Naive thymus-derived CD8-positive, alpha-beta T cell (primary cell): ENCODE results near the gene SLC35D2. TPM values are rescaled to one million over a fixed set of nuclear protein-coding genes. Genes with fewer than 3 reads are reported as not detected.

Experiments used
- ATAC-seq, 2 donors: fragments of 150-1000 bp; cut with Tn5 transposase in 1 of 2; sonication (Bioruptor Pico), chemical (Tn5 transposase) in 1 of 2; 1 replicate in 1 of 2; 2 replicates in 1 of 2; pipeline ENCODE4 v1.10.0; 2021; ENCODE audit warnings: mild to moderate bottlenecking in 2 of 2, moderate library complexity in 2 of 2
- POLR2A ChIA-PET: fragments of 350-600 bp; sonication (Branson Sonifier 250); formaldehyde crosslinking; loops from one replicate; lab custom pipeline; 2021; ENCODE audit warnings: antibody characterized with exemption; lab: Charles Lee
- DNase-seq, 10 donors: peaks; one replicate each; pipeline versions ENCODE4 v3.0.0 to v3.0.0-alpha.2; 2020 to 2022
- H3K27ac Mint-ChIP-seq, 10 donors: one replicate each; pipeline ENCODE4 v1.8.0; 2020 to 2022; ENCODE audit warnings: mild to moderate bottlenecking in 10 of 10, mixed read lengths in 10 of 10, moderate library complexity in 4 of 10, inconsistent platforms in 1 of 10
- H3K27me3 Mint-ChIP-seq, 5 donors: one replicate each; pipeline ENCODE4 v1.8.0; 2021 to 2022; ENCODE audit warnings: mixed read lengths in 5 of 5
- H3K36me3 Mint-ChIP-seq, 3 donors: one replicate each; pipeline ENCODE4 v1.8.0; 2020 to 2022; ENCODE audit warnings: mixed read lengths in 3 of 3, mild to moderate bottlenecking in 2 of 3, inconsistent platforms in 1 of 3
- H3K4me1 Mint-ChIP-seq, 4 donors: one replicate each; pipeline ENCODE4 v1.8.0; 2021 to 2022; ENCODE audit warnings: mixed read lengths in 4 of 4
- H3K4me3 Mint-ChIP-seq, 10 donors: one replicate each; pipeline ENCODE4 v1.8.0; 2020 to 2022; ENCODE audit warnings: mild to moderate bottlenecking in 10 of 10, mixed read lengths in 10 of 10, moderate library complexity in 6 of 10, inconsistent platforms in 1 of 10
- H3K9me3 Mint-ChIP-seq, 9 donors: one replicate each; pipeline ENCODE4 v1.8.0; 2020 to 2022; ENCODE audit warnings: mixed read lengths in 9 of 9, mild to moderate bottlenecking in 3 of 9, inconsistent platforms in 1 of 9, moderate library complexity in 1 of 9
- polyA plus RNA-seq, 3 donors: library from polyadenylated mRNA; unstranded; fragments of 300-500 nt; fragmentation: Illumina TruSeq; gene quantifications; one replicate each; pipeline ENCODE4 v1.2.3, GENCODE V29; 2021
- total RNA-seq, 8 experiments: library from RNA in 2 of 8; stranded (reverse) in 2 of 8; gene quantifications; one replicate each; pipeline ENCODE4 v1.2.3 and lab custom pipeline; 2021 to 2026

The SLC35D2 gene
- 10 to 100 TPM; 25.4 to 25.6 TPM for total RNA-seq
- polyA plus RNA-seq, result 10 to 100 TPM; 17.0 to 21.5 (median 20.0) TPM
- total RNA-seq (lab: John Stamatoyannopoulos, UW), result 1.1 to 6.9 (median 5.2) reads per million in 6 experiments

GRCh38 chr9:96383165-96383942 lies at the start of gene SLC35D2:
Gene SLC35D2, minus strand, starts transcription at chr9:96383711. Its CDS starts 77 bp downstream, at chr9:96383634.
- Mint-ChIP-seq H3K36me3 (peaks cover 0 to 12% (median 3%) of the 10 kb centered on the region in 3 donors), H3K4me3 (peak within 1 kb of the TSS; percentile 78 to 94 (median 88)), H3K9me3 (no peaks in the 10 kb centered on the region), H3K27ac (peak within 1 kb of the TSS; percentile 53 to 92 (median 88)), H3K27me3 (no peaks in the 10 kb centered on the region), H3K4me1 (peaks cover 17 to 41% (median 33%) of the 10 kb centered on the region in 4 donors)
- POLR2A ChIA-PET, result interaction anchor here (0.7 to 4.3 kb wide), 9 partner anchors 16 to 183 kb away, joined by 3 to 41 read pairs (median 5); partner anchors contain the start of genes HABP4 and ZNF367
- ATAC-seq, result peak; percentile 77 to 81
- DNase-seq, result peak in 6 of 10 donors; percentile 14 to 34 (median 20)

DNA sequence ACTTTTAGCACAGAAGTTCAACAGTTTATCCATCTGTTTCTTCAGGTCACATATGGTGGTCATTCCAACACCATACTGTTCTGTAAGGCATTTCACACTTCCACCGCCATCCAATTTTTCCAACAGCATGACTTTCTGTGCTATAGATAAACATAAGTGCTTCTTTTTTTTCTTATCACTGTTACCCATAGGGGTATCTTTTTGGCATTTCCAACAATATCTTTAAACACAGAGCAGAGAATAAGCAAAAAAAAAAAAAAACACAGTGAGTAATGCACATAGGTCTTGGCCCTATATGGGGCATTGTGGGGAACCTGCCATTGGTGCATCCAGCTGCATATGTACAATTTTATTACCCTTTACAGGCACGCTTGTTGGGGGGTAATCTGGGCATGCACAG lies 46.9 kb upstream of the SLC35D2 start:
- no peak for DNase-seq
- Mint-ChIP-seq H3K4me3 (no peak overlapping the region), H3K27ac (peak overlapping the region in 1 of 10 donors; percentile 51), H3K4me1 (peaks cover 0 to 7% (median 0%) of the 10 kb centered on the region in 4 donors), H3K36me3 (no peaks in the 10 kb centered on the region), H3K9me3 (no peaks in the 10 kb centered on the region), H3K27me3 (peaks cover 0 to 5% (median 2%) of the 10 kb centered on the region in 5 donors)
- no peak for ATAC-seq
- POLR2A ChIA-PET, result interaction anchor here (1.0 kb wide), 1 partner anchor 21 kb away, joined by 3 read pairs; no protein-coding TSS in a partner anchor

- peaks cover 0 to 9% (median 0%) of the 10 kb centered on the region in 4 donors for H3K4me1 Mint-ChIP-seq
- no peak overlapping the region for H3K27ac Mint-ChIP-seq
- POLR2A ChIA-PET, result no interaction called here
- H3K4me3 Mint-ChIP-seq, result no peak overlapping the region
- DNase-seq (no peak), ATAC-seq (no peak)
- no peaks in the 10 kb centered on the region for H3K9me3 Mint-ChIP-seq
- peaks cover 0 to 5% (median 2%) of the 10 kb centered on the region in 5 donors for H3K27me3 Mint-ChIP-seq
- H3K36me3 Mint-ChIP-seq, result no peaks in the 10 kb centered on the region
Measured at GRCh38 chr9:96429732-96430131, 46.2 kb upstream of the SLC35D2 start.

- H3K36me3 Mint-ChIP-seq, result no peaks in the 10 kb centered on the region
- H3K4me3 Mint-ChIP-seq, result peak overlapping the region in 1 of 10 donors; percentile 2
- H3K4me1 Mint-ChIP-seq, result peaks cover 0 to 15% (median under 1%) of the 10 kb centered on the region in 4 donors
- peak overlapping the region in 3 of 10 donors; percentile 5 to 24 (median 15) for H3K27ac Mint-ChIP-seq
- POLR2A ChIA-PET, result no interaction called here
- ATAC-seq, result no peak
- DNase-seq, result no peak
- H3K9me3 Mint-ChIP-seq, result no peaks in the 10 kb centered on the region
- no peaks in the 10 kb centered on the region for H3K27me3 Mint-ChIP-seq
Measured at GRCh38 chr9:96425500-96426169, 42.1 kb upstream of the SLC35D2 start.

- Mint-ChIP-seq H3K27ac (peak overlapping the region in 2 of 10 donors; percentile 31 to 43), H3K27me3 (no peaks in the 10 kb centered on the region), H3K4me3 (no peak overlapping the region), H3K9me3 (no peaks in the 10 kb centered on the region), H3K36me3 (no peaks in the 10 kb centered on the region), H3K4me1 (peaks cover 0 to 29% (median 14%) of the 10 kb centered on the region in 4 donors)
- POLR2A ChIA-PET, result no interaction called here
- DNase-seq (no peak), ATAC-seq (no peak)
Measured at GRCh38 chr9:96423985-96424336, 40.5 kb upstream of the SLC35D2 start.

DNA sequence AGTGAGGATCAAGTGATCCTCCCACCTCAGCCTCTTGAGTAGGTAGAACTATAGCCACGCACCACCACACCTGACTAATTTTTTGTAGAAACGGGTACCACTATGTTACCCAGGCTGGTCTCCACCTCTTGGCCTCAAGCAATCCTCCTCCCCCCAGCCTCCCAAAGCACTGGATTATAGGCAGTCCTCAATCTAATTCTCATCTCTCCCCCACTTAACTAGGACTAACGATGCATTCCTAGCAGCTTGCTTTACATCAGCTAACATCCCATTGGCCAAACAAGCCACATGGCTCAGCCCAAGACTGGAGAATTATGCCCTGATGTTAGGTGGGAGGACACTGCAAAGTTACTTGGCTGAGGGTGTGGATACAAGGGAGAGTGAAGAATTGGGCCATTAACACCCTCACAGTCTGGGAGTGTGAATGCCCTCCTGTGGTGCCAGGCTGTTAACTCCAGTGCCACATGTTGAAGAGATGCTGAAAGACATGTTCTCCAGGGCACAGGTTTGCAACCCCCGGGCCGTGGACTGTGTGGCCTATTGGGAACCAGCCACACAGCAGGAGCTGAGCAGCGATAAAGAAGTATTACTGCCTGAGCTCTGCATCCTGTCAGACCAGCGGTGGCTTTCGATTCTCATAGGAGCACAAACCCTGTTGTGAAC lies 39.9 kb upstream of the SLC35D2 start:
- DNase-seq (no peak), ATAC-seq (no peak)
- Mint-ChIP-seq H3K9me3 (no peaks in the 10 kb centered on the region), H3K36me3 (no peaks in the 10 kb centered on the region), H3K4me3 (no peak overlapping the region), H3K27me3 (no peaks in the 10 kb centered on the region), H3K4me1 (peaks cover 0 to 29% (median 14%) of the 10 kb centered on the region in 4 donors), H3K27ac (peak overlapping the region in 2 of 10 donors; percentile 31 to 43)
- POLR2A ChIA-PET, result no interaction called here

GRCh38 chr9:96420468-96421219 lies 37.1 kb upstream of the SLC35D2 start:
- no peak for ATAC-seq
- H3K9me3 Mint-ChIP-seq, result no peaks in the 10 kb centered on the region
- no peaks in the 10 kb centered on the region for H3K36me3 Mint-ChIP-seq
- peaks cover 0 to 2% (median 0%) of the 10 kb centered on the region in 5 donors for H3K27me3 Mint-ChIP-seq
- H3K4me1 Mint-ChIP-seq, result peaks cover 5 to 34% (median 25%) of the 10 kb centered on the region in 4 donors
- H3K4me3 Mint-ChIP-seq, result peak overlapping the region in 3 of 10 donors; percentile 66 to 88 (median 74)
- POLR2A ChIA-PET, result interaction anchor here (1.8 to 2.0 kb wide), 2 partner anchors 22 to 29 kb away, joined by 4 to 10 read pairs; partner anchors contain the start of gene HABP4
- no peak for DNase-seq
- peak overlapping the region in 8 of 10 donors; percentile 11 to 74 (median 46) for H3K27ac Mint-ChIP-seq

- POLR2A ChIA-PET, result interaction anchor here (1.9 to 2.6 kb wide), 3 partner anchors 20 to 37 kb away, joined by 15 to 36 read pairs (median 17); partner anchors contain the start of genes HABP4 and SLC35D2
- Mint-ChIP-seq H3K27me3 (peaks cover 0 to 2% (median 0%) of the 10 kb centered on the region in 5 donors), H3K27ac (peak overlapping the region; percentile 2 to 86 (median 50)), H3K4me1 (peaks cover 5 to 30% (median 25%) of the 10 kb centered on the region in 4 donors), H3K9me3 (no peaks in the 10 kb centered on the region), H3K4me3 (peak overlapping the region; percentile 52 to 94 (median 68)), H3K36me3 (no peaks in the 10 kb centered on the region)
- ATAC-seq (no peak), DNase-seq (no peak)
Measured at GRCh38 chr9:96419691-96419969, 36.1 kb upstream of the SLC35D2 start.

DNA sequence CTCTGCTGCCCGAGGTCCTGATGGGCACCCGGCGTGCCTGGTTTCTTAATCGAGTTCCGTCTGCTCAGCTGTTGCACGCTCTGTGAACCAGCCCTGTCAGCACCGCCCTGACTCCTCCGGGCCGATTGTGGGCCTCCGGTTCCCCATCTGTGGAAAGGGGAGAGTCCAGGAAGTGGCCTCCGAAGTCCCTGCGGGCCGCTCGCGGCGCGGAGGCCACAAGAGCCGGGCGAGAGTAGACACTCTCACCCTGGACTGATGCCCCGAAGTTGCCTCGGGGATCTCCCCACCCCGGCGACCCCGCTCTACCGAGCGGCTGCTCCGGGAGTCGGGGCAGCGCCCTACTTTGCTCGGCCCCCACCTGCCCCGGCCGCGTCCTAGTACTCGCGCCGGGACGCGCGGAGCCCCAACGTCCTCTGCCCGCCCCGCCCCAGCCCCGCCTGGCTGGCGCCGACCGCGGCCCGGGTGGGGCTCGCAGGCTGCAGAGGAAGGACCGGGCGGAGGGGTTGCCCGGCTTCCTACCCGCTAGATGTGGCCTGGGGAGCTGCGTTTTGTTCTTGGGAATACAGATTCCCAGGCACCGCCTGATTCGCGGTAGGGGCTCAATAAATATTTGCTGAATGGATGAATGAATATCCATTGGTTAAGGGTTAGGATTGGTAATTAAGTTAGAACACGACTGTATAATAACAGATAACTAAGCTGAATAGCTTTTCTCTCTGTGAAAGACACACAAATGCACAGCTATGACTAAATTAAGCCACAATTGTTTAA lies 35.6 kb upstream of the SLC35D2 start:
- Mint-ChIP-seq H3K27ac (peak overlapping the region; percentile 32 to 93 (median 87)), H3K36me3 (no peaks in the 10 kb centered on the region), H3K4me3 (peak overlapping the region; percentile 78 to 95 (median 88)), H3K27me3 (peaks cover 0 to 2% (median 0%) of the 10 kb centered on the region in 5 donors), H3K4me1 (peaks cover 5 to 35% (median 29%) of the 10 kb centered on the region in 4 donors), H3K9me3 (no peaks in the 10 kb centered on the region)
- POLR2A ChIA-PET, result interaction anchor here (1.2 to 2.6 kb wide), 4 partner anchors 20 to 44 kb away, joined by 3 to 36 read pairs (median 16); partner anchors contain the start of genes HABP4 and SLC35D2
- ATAC-seq (peak; percentile 37 to 38), DNase-seq (peak in 8 of 10 donors; percentile 16 to 70 (median 43))

DNA sequence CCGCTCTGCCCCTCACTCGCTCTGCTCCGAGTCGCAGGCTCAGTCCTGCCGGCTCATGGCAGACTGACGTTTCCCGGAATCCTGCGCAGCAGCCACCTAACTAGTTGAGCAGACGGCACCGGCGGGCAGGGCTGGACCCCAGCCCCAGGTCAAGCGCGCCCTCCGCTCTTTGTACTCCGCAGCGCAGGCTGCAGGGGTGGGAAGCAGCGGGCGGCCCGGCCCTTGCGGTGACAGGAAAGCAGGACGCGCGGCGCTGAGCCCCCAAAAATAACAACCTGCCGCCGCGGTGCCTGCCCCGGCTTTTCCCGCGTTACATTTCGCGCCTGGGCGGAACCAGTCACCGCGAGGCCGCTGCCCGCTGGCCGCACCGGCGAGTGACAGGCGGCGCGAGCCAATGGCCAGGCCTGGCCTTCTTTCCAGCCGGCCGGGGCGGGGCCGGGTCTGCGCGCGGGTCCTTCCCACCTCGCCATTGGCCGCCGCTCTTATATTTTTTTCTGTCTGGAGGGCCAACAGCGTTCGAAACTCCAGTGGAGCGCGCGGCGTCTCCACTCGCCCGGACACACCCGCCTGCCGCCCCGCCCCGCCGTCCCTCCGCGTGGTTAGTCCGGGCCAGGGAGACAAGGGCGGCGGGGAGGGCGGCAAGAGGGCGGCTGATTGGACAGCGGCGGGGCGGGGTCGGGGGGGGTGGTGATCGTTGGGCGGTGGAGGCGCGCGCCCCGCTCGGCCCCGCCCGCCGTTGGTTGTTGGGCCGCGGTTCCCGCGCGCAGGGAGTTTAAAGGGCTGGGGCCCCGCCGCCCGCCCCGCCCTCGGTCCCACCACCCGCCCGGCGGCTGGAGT lies 34.8 kb upstream of the SLC35D2 start, which contains the start of gene ZNF367:
Gene ZNF367 (minus strand): TSS at position 288 of the 837 bp plus-strand sequence. CDS start 338 bp downstream, outside the sequence.
- H3K27ac Mint-ChIP-seq, result peak within 1 kb of the TSS; percentile 85 to 98 (median 96)
- peak; percentile 67 to 71 for ATAC-seq

More for the DNA sequence above, 34.8 kb upstream of the SLC35D2 start, which contains the start of gene ZNF367:
- Mint-ChIP-seq H3K36me3 (no peaks in the 10 kb centered on the region), H3K27me3 (peaks cover 0 to 2% (median 0%) of the 10 kb centered on the region in 5 donors), H3K4me1 (peaks cover 8 to 43% (median 37%) of the 10 kb centered on the region in 4 donors), H3K9me3 (no peaks in the 10 kb centered on the region), H3K4me3 (peak within 1 kb of the TSS; percentile 86 to 95 (median 92))
- POLR2A ChIA-PET, result interaction anchor here (0.6 to 2.6 kb wide), 7 partner anchors 16 to 149 kb away, joined by 3 to 36 read pairs (median 4); partner anchors contain the start of genes HABP4 and SLC35D2
- DNase-seq, result peak; percentile 80 to 95 (median 84)
